Keratinocyte (primary cell): ENCODE results near the gene SH3PXD2B.
"Not testable (repeated sequence)": the region's sequence is repeated elsewhere in the genome, so short reads cannot be mapped to it uniquely, and the experiment has no call there.

Source experiments
- EZH2 ChIP-seq: IDR thresholded peaks from one replicate; pipeline ENCODE4 v1.6.1; 2012; ENCODE audit warnings: inconsistent platforms, mild to moderate bottlenecking, low read length, moderate library complexity
- TF ChIP-seq, protein P1 (sequence below), 3 experiments: IDR thresholded peaks in 1 of 3; conservative IDR thresholded peaks in 1 of 3; optimal IDR thresholded peaks in 1 of 3; 2 replicates in 2 of 3; 3 replicates in 1 of 3; pipeline versions ENCODE3 to v1.5.1; 2011; ENCODE audit warnings: low read length in 3 of 3, mild to moderate bottlenecking in 3 of 3, moderate library complexity in 2 of 3, control low read depth in 1 of 3, inconsistent platforms in 1 of 3; ENCODE audit not compliant: insufficient read depth in 2 of 3; ENCODE audit errors: extremely low read depth in 1 of 3

DNA sequence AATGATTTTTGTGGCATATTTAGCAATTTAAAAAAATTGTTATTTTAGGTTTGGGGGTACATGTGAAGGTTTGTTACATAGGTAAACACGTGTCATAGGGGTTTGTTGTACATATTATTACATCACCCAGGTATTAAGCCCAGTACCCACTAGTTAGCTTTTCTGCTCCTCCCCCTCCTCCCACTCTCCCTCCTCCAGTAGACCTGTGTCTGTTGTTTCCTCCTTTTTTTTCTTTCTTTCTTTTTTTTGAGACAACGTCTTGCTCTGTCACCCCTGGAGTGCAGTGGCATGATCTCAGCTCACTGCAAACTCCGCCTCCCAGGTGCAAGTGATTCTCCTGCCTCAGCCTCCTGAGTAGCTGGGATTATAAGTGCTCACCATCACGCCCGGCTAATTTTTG is 162.5 kb downstream of the SH3PXD2B start:
- TF ChIP-seq, protein P1, sequence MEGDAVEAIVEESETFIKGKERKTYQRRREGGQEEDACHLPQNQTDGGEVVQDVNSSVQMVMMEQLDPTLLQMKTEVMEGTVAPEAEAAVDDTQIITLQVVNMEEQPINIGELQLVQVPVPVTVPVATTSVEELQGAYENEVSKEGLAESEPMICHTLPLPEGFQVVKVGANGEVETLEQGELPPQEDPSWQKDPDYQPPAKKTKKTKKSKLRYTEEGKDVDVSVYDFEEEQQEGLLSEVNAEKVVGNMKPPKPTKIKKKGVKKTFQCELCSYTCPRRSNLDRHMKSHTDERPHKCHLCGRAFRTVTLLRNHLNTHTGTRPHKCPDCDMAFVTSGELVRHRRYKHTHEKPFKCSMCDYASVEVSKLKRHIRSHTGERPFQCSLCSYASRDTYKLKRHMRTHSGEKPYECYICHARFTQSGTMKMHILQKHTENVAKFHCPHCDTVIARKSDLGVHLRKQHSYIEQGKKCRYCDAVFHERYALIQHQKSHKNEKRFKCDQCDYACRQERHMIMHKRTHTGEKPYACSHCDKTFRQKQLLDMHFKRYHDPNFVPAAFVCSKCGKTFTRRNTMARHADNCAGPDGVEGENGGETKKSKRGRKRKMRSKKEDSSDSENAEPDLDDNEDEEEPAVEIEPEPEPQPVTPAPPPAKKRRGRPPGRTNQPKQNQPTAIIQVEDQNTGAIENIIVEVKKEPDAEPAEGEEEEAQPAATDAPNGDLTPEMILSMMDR (optimal IDR thresholded peaks at IDR 0.05 in 1 of 3, IDR thresholded peaks at IDR 0.05 in 1 of 3, conservative IDR thresholded peaks at IDR 0.05 in 1 of 3; ENCODE audit: extremely low read depth in 1 of 3, insufficient read depth in 2 of 3, low read length in 3 of 3), result not testable (repeated sequence)
- TF ChIP-seq EZH2, result not testable (repeated sequence)
